Activated CD4-positive, alpha-beta T cell treated with anti-CD3 and anti-CD28 coated beads, Interleukin-2, amount 10 ng/mL, durations not matched to agents 7 days and 5 days (primary cell): ENCODE measurements around the gene PSD. TPM values are rescaled to one million over a fixed set of nuclear protein-coding genes. Genes with fewer than 3 reads are reported as not detected.

Experiments
- CTCF ChIA-PET: fragments of 350-600 bp; sonication (Branson Sonifier 250); formaldehyde crosslinking; loops from one replicate; lab custom pipeline; 2021; ENCODE audit warnings: antibody characterized with exemption; lab: Charles Lee
- POLR2A ChIA-PET: fragments of 350-600 bp; sonication (Branson Sonifier 250); formaldehyde crosslinking; loops from one replicate; lab custom pipeline; 2021; ENCODE audit warnings: antibody characterized with exemption; lab: Charles Lee
- DNase-seq: peaks from one replicate; pipeline ENCODE4 v3.0.0-alpha.2; 2020
- H3K27ac Mint-ChIP-seq: one replicate; pipeline ENCODE4 v1.8.0; 2021; ENCODE audit warnings: mild to moderate bottlenecking, moderate library complexity, mixed read lengths
- H3K27me3 Mint-ChIP-seq: one replicate; pipeline ENCODE4 v1.8.0; 2021; ENCODE audit warnings: mixed read lengths
- H3K36me3 Mint-ChIP-seq: one replicate; pipeline ENCODE4 v1.8.0; 2021; ENCODE audit warnings: low read depth, mixed read lengths
- H3K4me1 Mint-ChIP-seq: one replicate; pipeline ENCODE4 v1.8.0; 2021; ENCODE audit warnings: mixed read lengths
- H3K4me3 Mint-ChIP-seq: one replicate; pipeline ENCODE4 v1.8.0; 2021; ENCODE audit warnings: mild to moderate bottlenecking, moderate library complexity, mixed read lengths
- H3K9me3 Mint-ChIP-seq: one replicate; pipeline ENCODE4 v1.8.0; 2021; ENCODE audit warnings: mixed read lengths
- total RNA-seq, 2 experiments: library from RNA; stranded (reverse); gene quantifications; one replicate each; pipeline ENCODE4 v1.2.3, GENCODE V29; 2021

PSD gene
- total RNA-seq, 2 experiments from 2014 or later, result 1.4 to 1.6 TPM

- H3K27ac Mint-ChIP-seq, result no peak overlapping the region
- POLR2A ChIA-PET, result no interaction called here
- peaks cover 23% of the 10 kb centered on the region for H3K4me1 Mint-ChIP-seq
Measured at GRCh38 chr10:102407425-102408130, 11.0 kb downstream of the PSD start.

DNA sequence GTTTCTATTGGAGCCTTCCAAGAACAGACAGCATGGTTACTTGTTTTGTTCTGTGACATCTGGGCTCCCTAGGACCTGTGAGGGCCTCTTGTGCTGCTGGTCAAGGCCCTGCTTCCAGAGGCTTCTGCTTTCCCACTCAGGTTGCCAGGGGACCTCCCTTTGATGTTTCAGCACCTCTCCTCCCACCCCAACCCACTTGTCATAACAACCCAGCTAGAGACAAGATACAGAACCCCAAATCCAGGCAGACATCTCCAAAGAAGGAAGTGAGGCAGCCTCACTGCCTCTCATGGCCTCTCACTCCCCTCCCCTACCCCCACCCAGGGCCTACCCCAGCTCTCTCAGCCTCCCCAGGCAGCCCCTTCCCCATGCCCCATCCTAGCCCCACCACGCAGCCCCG lies 11.8 kb downstream of the PSD start:
- POLR2A ChIA-PET, result no interaction called here
- peaks cover 23% of the 10 kb centered on the region for H3K27me3 Mint-ChIP-seq
- no peak overlapping the region for H3K27ac Mint-ChIP-seq
- H3K4me1 Mint-ChIP-seq, result peaks cover 22% of the 10 kb centered on the region
- no peak for DNase-seq
- CTCF ChIA-PET, result interaction anchor here (4.6 to 6.5 kb wide), 3 partner anchors 11 to 176 kb away, joined by 31 to 51 read pairs (median 39); partner anchors contain the start of genes FBXL15 and NFKB2
- no peak overlapping the region for H3K4me3 Mint-ChIP-seq
- no peaks in the 10 kb centered on the region for H3K9me3 Mint-ChIP-seq
- peaks cover 2% of the 10 kb centered on the region for H3K36me3 Mint-ChIP-seq

More at GRCh38 chr10:102407425-102408130, 11.0 kb downstream of the PSD start:
- Mint-ChIP-seq H3K4me3 (no peak overlapping the region), H3K36me3 (peaks cover 2% of the 10 kb centered on the region), H3K27me3 (peaks cover 23% of the 10 kb centered on the region), H3K9me3 (no peaks in the 10 kb centered on the region)
- CTCF ChIA-PET, result interaction anchor here (0.6 to 6.5 kb wide), 5 partner anchors 12 to 262 kb away, joined by 3 to 51 read pairs (median 31); partner anchors contain the start of genes FBXL15 and NFKB2
- no peak for DNase-seq

DNA sequence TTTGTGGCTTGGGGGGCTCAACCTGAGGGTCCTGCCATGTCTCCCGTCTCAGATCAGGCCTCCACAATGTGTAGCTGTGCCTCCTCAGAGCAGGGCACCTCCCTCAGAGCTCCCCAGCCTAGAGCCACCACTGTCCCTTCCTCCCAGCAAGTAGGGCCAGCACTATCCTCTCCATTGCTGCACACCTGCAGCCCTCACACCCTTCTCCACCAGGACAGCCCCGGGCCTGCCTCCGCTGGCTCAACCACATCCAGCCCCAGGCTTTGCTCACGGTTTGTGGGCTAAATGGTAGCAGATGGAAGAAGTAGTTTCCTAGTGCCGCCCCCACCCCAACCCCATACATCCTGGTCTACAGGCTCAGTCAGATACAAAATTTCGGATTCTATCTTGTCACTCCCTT lies 13.0 kb downstream of the PSD start:
- Mint-ChIP-seq H3K27me3 (peaks cover 13% of the 10 kb centered on the region), H3K4me1 (peaks cover 13% of the 10 kb centered on the region), H3K9me3 (no peaks in the 10 kb centered on the region), H3K27ac (no peak overlapping the region), H3K36me3 (peaks cover 5% of the 10 kb centered on the region), H3K4me3 (no peak overlapping the region)
- no peak for DNase-seq
- CTCF ChIA-PET, result interaction anchor here (0.6 to 6.5 kb wide), 6 partner anchors 10 to 175 kb away, joined by 3 to 51 read pairs (median 18); partner anchors contain the start of genes FBXL15 and NFKB2
- POLR2A ChIA-PET, result no interaction called here

GRCh38 chr10:102405108-102405571 lies 13.4 kb downstream of the PSD start:
- no peak for DNase-seq
- Mint-ChIP-seq H3K4me3 (no peak overlapping the region), H3K27me3 (peaks cover 12% of the 10 kb centered on the region), H3K27ac (no peak overlapping the region), H3K4me1 (peaks cover 14% of the 10 kb centered on the region), H3K36me3 (peaks cover 10% of the 10 kb centered on the region), H3K9me3 (no peaks in the 10 kb centered on the region)
- CTCF ChIA-PET, result interaction anchor here (0.6 to 6.5 kb wide), 8 partner anchors 9 to 235 kb away, joined by 3 to 51 read pairs (median 4); partner anchors contain the start of genes FBXL15 and NFKB2
- POLR2A ChIA-PET, result no interaction called here

DNA sequence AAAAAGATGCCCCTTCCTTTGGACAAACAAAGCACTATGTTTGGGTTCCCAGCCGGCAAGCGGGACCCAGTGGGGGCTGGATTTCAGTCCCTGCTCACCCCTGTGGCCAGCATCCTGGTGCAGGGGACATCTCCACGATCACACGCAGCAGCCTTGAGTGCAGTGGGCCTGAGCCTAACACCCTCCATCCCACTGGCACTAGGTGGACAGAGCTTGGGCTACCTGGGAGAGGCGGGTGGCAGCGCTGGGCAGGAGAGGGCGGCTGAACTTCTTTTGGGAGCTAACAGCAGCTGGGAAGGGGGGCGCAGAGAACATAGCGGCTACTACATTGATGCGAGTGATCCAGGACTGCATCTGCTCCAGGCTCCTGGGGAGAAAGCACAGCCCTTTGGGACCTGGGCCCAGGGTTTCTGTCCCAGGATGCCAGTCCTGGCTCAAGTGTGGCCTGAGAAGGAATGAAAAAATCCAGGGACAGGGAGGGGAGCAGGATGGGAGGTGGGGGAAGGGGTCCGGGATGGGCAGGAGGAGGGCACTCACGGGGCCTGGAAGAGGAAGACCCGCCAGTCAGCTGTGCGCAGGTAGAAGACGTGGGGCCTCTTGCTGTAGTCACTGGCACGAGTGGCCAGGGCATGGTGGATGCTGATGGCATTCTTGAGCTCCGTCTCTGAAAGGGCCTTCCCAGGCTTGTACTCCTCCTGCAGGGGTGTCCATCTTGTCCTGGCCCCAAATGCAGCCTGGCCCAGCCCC lies 14.1 kb downstream of the PSD start:
- Mint-ChIP-seq H3K27ac (no peak overlapping the region), H3K4me1 (peaks cover 13% of the 10 kb centered on the region), H3K9me3 (no peaks in the 10 kb centered on the region), H3K27me3 (peaks cover 6% of the 10 kb centered on the region), H3K36me3 (peaks cover 13% of the 10 kb centered on the region), H3K4me3 (no peak overlapping the region)
- DNase-seq, result no peak
- CTCF ChIA-PET, result interaction anchor here (1.0 to 6.5 kb wide), 10 partner anchors 9 to 235 kb away, joined by 3 to 51 read pairs (median 4); partner anchors contain the start of genes FBXL15 and NFKB2
- POLR2A ChIA-PET, result interaction anchor here (0.6 kb wide), 1 partner anchor 288 kb away, joined by 3 read pairs; no protein-coding TSS in a partner anchor

DNA sequence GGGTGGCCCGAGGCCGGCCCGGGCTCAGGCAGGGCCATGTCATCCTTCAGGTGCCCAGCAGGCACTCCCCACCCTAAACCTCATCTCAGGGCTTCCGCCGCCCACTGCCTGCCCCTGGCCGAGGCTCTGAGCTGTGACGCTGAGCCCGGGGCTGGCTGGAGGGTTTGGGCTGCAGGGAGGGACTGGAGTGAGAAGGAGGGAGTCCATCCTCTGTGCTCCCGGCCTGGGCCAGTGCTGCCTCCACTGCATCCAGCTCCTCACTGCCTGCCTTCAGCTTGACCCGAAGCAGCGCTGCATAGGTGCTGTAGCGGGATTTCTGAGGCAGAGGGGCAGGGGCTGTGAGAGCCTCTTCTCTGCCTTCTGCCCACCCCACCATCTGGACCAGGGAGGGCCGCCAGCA lies 15.5 kb downstream of the PSD start:
- Mint-ChIP-seq H3K27me3 (peaks cover under 1% of the 10 kb centered on the region), H3K9me3 (no peaks in the 10 kb centered on the region), H3K4me3 (no peak overlapping the region), H3K36me3 (peaks cover 18% of the 10 kb centered on the region), H3K27ac (no peak overlapping the region), H3K4me1 (peaks cover 18% of the 10 kb centered on the region)
- ChIA-PET CTCF (interaction anchor here (0.6 to 6.5 kb wide), 15 partner anchors 9 to 234 kb away, joined by 3 to 51 read pairs (median 4); partner anchors contain the start of genes C10orf95, CUEDC2 and FBXL15), POLR2A (no interaction called here)
- DNase-seq, result no peak

DNA sequence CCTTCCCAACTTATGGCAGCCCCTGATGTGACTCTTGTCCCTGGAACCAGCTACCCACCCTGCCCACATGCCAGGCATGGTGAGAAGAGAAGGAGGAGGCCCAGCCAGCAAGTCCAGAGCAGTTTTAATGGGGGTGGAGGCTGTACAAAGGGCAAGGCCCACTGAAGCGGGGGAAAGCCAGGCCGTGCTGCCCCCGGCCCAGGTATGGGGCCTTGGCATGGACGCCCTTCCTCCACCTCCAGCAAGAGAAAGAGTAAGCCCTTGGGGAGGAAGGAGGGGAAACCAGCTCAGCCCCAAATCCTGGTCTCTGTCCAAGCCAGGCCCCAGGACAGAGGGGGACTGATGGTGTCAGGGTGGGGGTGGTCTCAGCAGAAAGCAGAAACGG lies 16.1 kb downstream of the PSD start:
- no peak overlapping the region for H3K4me3 Mint-ChIP-seq

DNA sequence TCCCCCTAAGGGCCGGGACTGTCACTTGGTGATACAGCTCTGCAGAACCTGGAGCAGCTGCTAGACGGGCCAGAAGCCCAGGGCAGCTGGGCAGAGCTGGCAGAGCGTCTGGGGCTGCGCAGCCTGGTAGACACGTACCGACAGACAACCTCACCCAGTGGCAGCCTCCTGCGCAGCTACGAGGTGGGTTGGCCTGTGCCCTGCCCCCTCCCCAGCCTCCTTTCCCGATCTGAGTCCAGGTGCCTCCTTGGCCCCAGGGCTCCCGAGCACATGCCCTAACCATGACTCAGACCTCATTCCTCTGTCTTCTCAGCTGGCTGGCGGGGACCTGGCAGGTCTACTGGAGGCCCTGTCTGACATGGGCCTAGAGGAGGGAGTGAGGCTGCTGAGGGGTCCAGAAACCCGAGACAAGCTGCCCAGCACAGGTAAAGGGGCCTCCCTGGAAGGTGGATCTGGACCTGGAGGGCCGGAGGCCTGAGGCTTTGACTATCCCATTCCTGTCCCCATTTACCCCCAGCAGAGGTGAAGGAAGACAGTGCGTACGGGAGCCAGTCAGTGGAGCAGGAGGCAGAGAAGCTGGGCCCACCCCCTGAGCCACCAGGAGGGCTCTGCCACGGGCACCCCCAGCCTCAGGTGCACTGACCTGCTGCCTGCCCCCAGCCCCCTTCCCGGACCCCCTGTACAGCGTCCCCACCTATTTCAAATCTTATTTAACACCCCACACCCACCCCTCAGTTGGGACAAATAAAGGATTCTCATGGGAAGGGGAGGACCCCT lies 16.7 kb downstream of the PSD start:
- Mint-ChIP-seq H3K27ac (no peak overlapping the region), H3K36me3 (peaks cover 25% of the 10 kb centered on the region), H3K9me3 (no peaks in the 10 kb centered on the region), H3K27me3 (no peaks in the 10 kb centered on the region), H3K4me1 (peaks cover 28% of the 10 kb centered on the region), H3K4me3 (no peak overlapping the region)
- ChIA-PET POLR2A (no interaction called here), CTCF (interaction anchor here (0.5 to 6.5 kb wide), 5 partner anchors 8 to 233 kb away, joined by 3 to 51 read pairs (median 6); no protein-coding TSS in a partner anchor)
- DNase-seq, result no peak

More for the DNA sequence above, 16.1 kb downstream of the PSD start:
- POLR2A ChIA-PET, result no interaction called here
- Mint-ChIP-seq H3K27me3 (no peaks in the 10 kb centered on the region), H3K36me3 (peaks cover 24% of the 10 kb centered on the region), H3K4me1 (peaks cover 23% of the 10 kb centered on the region), H3K9me3 (no peaks in the 10 kb centered on the region), H3K27ac (no peak overlapping the region)
- no peak for DNase-seq
- CTCF ChIA-PET, result interaction anchor here (1.2 to 6.5 kb wide), 6 partner anchors 9 to 233 kb away, joined by 3 to 51 read pairs (median 7); partner anchors contain the start of genes C10orf95 and CUEDC2

GRCh38 chr10:102401342-102401654 lies 17.3 kb downstream of the PSD start:
- no peak overlapping the region for H3K27ac Mint-ChIP-seq
- H3K36me3 Mint-ChIP-seq, result peaks cover 25% of the 10 kb centered on the region
- H3K9me3 Mint-ChIP-seq, result no peaks in the 10 kb centered on the region
- no peak overlapping the region for H3K4me3 Mint-ChIP-seq
- H3K4me1 Mint-ChIP-seq, result peaks cover 35% of the 10 kb centered on the region
- no peak for DNase-seq
- CTCF ChIA-PET, result interaction anchor here (0.5 to 9.2 kb wide), 3 partner anchors 130 to 170 kb away, joined by 3 to 118 read pairs (median 51); no protein-coding TSS in a partner anchor
- H3K27me3 Mint-ChIP-seq, result no peaks in the 10 kb centered on the region
- POLR2A ChIA-PET, result no interaction called here

DNA sequence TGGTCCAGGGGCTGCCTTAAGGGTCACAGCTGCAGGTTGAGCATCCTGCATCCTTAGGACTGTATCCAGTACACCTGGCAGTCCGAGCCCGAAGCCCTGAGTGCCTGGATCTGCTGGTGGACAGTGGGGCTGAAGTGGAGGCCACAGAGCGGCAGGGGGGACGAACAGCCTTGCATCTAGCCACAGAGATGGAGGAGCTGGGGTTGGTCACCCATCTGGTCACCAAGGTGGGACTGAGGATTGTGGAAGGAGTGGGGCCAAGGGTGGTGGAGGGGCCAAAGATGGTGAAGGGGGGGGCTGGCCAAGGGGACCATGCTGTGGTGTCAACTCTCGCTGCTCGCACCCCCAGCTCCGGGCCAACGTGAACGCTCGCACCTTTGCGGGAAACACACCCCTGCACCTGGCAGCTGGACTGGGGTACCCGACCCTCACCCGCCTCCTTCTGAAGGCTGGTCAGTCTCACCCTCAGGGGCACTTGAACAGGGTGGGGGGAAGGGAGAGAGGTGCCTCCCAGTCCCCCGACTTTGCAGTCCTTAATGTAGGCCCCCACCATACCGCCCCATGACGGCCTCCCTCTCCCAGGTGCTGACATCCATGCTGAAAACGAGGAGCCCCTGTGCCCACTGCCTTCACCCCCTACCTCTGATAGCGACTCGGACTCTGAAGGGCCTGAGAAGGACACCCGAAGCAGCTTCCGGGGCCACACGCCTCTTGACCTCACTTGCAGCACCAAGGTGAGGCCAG lies 17.8 kb downstream of the PSD start:
- Mint-ChIP-seq H3K9me3 (no peaks in the 10 kb centered on the region), H3K4me3 (no peak overlapping the region), H3K4me1 (peaks cover 39% of the 10 kb centered on the region), H3K36me3 (peaks cover 29% of the 10 kb centered on the region), H3K27me3 (no peaks in the 10 kb centered on the region), H3K27ac (peak overlapping the region; percentile 68)
- ChIA-PET POLR2A (no interaction called here), CTCF (interaction anchor here (0.6 to 9.2 kb wide), 16 partner anchors 11 to 287 kb away, joined by 3 to 118 read pairs (median 7); partner anchors contain the start of genes FBXL15 and NOLC1)
- DNase-seq, result no peak

GRCh38 chr10:102400076-102400475 lies 18.5 kb downstream of the PSD start:
- ChIA-PET CTCF (interaction anchor here (0.6 to 9.2 kb wide), 31 partner anchors 11 to 287 kb away, joined by 3 to 118 read pairs (median 5); partner anchors contain the start of genes CUEDC2, FBXL15 and NOLC1), POLR2A (no interaction called here)
- peak overlapping the region; percentile 76 for H3K27ac Mint-ChIP-seq
- no peak for DNase-seq
- H3K9me3 Mint-ChIP-seq, result no peaks in the 10 kb centered on the region
- H3K4me3 Mint-ChIP-seq, result peak overlapping the region; percentile 62
- H3K27me3 Mint-ChIP-seq, result no peaks in the 10 kb centered on the region
- peaks cover 41% of the 10 kb centered on the region for H3K4me1 Mint-ChIP-seq
- H3K36me3 Mint-ChIP-seq, result peaks cover 32% of the 10 kb centered on the region
